Stimulated activated CD4-positive, alpha-beta T cell treated with anti-CD3 and anti-CD28 coated beads, Interleukin-4, amount 100 ng/mL, for 24 hours (primary cell): ENCODE measurements around the gene KCTD20.

Experiments used
- DNase-seq: peaks from one replicate; pipeline ENCODE4 v3.0.0-alpha.2; 2020

KCTD20 gene

GRCh38 chr6:36499918-36500317 is 57.1 kb downstream of the KCTD20 start:
- DNase-seq: no peak

- DNase-seq: no peak
Measured at GRCh38 chr6:36501686-36502085, 58.9 kb downstream of the KCTD20 start.

- no peak for DNase-seq
Measured at GRCh38 chr6:36504181-36504580, 61.4 kb downstream of the KCTD20 start.

GRCh38 chr6:36504982-36505381 is 62.2 kb downstream of the KCTD20 start:
- no peak for DNase-seq

GRCh38 chr6:36505744-36506534 is 63.1 kb downstream of the KCTD20 start:
- no peak for DNase-seq

GRCh38 chr6:36506611-36507010 is 63.8 kb downstream of the KCTD20 start:
- DNase-seq: no peak

GRCh38 chr6:36508532-36508931 is 65.7 kb downstream of the KCTD20 start:
- DNase-seq: no peak

GRCh38 chr6:36510365-36510764 is 67.6 kb downstream of the KCTD20 start:
- no peak for DNase-seq

GRCh38 chr6:36514554-36515456 is 72.0 kb downstream of the KCTD20 start:
- DNase-seq: no peak

GRCh38 chr6:36515844-36516243 is 73.0 kb downstream of the KCTD20 start:
- DNase-seq: no peak

GRCh38 chr6:36516559-36516958 is 73.8 kb downstream of the KCTD20 start:
- no peak for DNase-seq

- no peak for DNase-seq
Measured at GRCh38 chr6:36516988-36517387, 74.2 kb downstream of the KCTD20 start.

GRCh38 chr6:36517408-36517807 is 74.6 kb downstream of the KCTD20 start:
- DNase-seq: no peak

GRCh38 chr6:36519352-36519751 is 76.6 kb downstream of the KCTD20 start:
- no peak for DNase-seq

GRCh38 chr6:36523451-36523850 is 80.7 kb downstream of the KCTD20 start:
- no peak for DNase-seq

GRCh38 chr6:36523936-36524499 is 81.2 kb downstream of the KCTD20 start:
- DNase-seq: no peak

GRCh38 chr6:36524871-36525270 is 82.1 kb downstream of the KCTD20 start:
- no peak for DNase-seq

- no peak for DNase-seq
Measured at GRCh38 chr6:36525346-36525745, 82.5 kb downstream of the KCTD20 start.

- DNase-seq: no peak
Measured at GRCh38 chr6:36526066-36526465, 83.3 kb downstream of the KCTD20 start.

- DNase-seq: no peak
Measured at GRCh38 chr6:36533321-36533720, 90.5 kb downstream of the KCTD20 start.

GRCh38 chr6:36536873-36537547 is 94.2 kb downstream of the KCTD20 start:
- no peak for DNase-seq

GRCh38 chr6:36539814-36540568 is 97.2 kb downstream of the KCTD20 start:
- peak; percentile 13 for DNase-seq
